HEK293 (cell line): Measurements from ENCODE around the gene SAMD11.

Source experiments
- CTCF ChIP-seq: fragments of 450-650 bp; formaldehyde crosslinking; IDR thresholded peaks from 2 replicates; pipeline ENCODE4 v1.5.1; 2016; ENCODE audit warnings: missing biosample characterization, missing genetic modification characterization
- REST ChIP-seq: fragments of 450-650 bp; formaldehyde crosslinking; IDR thresholded peaks from 2 replicates; pipeline ENCODE4 v1.5.1; 2016; ENCODE audit warnings: missing biosample characterization, missing genetic modification characterization
- TCF7L2 ChIP-seq: IDR thresholded peaks from 2 replicates; pipeline ENCODE4 v1.6.1; 2011; ENCODE audit warnings: low read depth, mild to moderate bottlenecking, inconsistent platforms, low read length, moderate library complexity, borderline replicate concordance
- ZFP3 ChIP-seq: fragments of 450-650 bp; formaldehyde crosslinking; IDR thresholded peaks from 2 replicates; pipeline ENCODE4 v1.5.1; 2016; ENCODE audit warnings: low read depth, missing biosample characterization, missing genetic modification characterization
- ZNF169 ChIP-seq: fragments of 450-650 bp; formaldehyde crosslinking; IDR thresholded peaks from 2 replicates; pipeline ENCODE4 v1.5.1; 2016; ENCODE audit warnings: missing biosample characterization, missing genetic modification characterization
- ZNF280D ChIP-seq: fragments of 450-650 bp; formaldehyde crosslinking; IDR thresholded peaks from 2 replicates; pipeline ENCODE4 v1.5.1; 2016; ENCODE audit warnings: missing biosample characterization, missing genetic modification characterization

GRCh38 chr1:933603-933940 is 9.8 kb downstream of the SAMD11 start:
- no peak for TF ChIP-seq ZNF169 (tag by site-specific recombination)
- TF ChIP-seq CTCF (tag by site-specific recombination) = no peak
- no peak for TF ChIP-seq TCF7L2
- TF ChIP-seq ZFP3 (tag by site-specific recombination) = no peak
- TF ChIP-seq REST (tag by site-specific recombination) = no peak
- no peak for TF ChIP-seq ZNF280D
